MCF 10A (cell line): ENCODE measurements around the gene PKP4. TPM values are rescaled to one million over a fixed set of nuclear protein-coding genes. Genes with fewer than 3 reads are reported as not detected.

Source experiments
- BruUV-seq: library from RNA; stranded (reverse); fragments of 400-500 nt; replicated peaks from 2 replicates; lab custom pipeline; 2021; lab: Mats Ljungman, UMichigan
- CTCF ChIA-PET: fragments of 300-600 bp; sonication (Branson Sonifier 250); formaldehyde crosslinking; extraction: SDS; loops from one replicate; lab custom pipeline; 2021; ENCODE audit warnings: antibody characterized with exemption, inconsistent platforms; lab: Yijun Ruan, JAX
- POLR2A ChIA-PET: fragments of 300-600, 350-650 bp; sonication (Branson Sonifier 250); formaldehyde crosslinking; extraction: SDS; loops from one replicate; lab custom pipeline; 2020; ENCODE audit warnings: antibody characterized with exemption, inconsistent platforms; lab: Yijun Ruan, JAX
- DNase-seq: peaks from one replicate; pipeline ENCODE4 v3.0.0-alpha.2; 2018; ENCODE audit not compliant: unreplicated experiment
- H3K27ac Mint-ChIP-seq: one replicate; pipeline ENCODE4 v1.8.0; 2022; ENCODE audit warnings: mild to moderate bottlenecking, low read depth, mixed read lengths; ENCODE audit not compliant: unreplicated experiment
- H3K27me3 Mint-ChIP-seq: one replicate; pipeline ENCODE4 v1.8.0; 2022; ENCODE audit warnings: mixed read lengths; ENCODE audit not compliant: insufficient read depth, unreplicated experiment
- H3K36me3 Mint-ChIP-seq: one replicate; pipeline ENCODE4 v1.8.0; 2022; ENCODE audit warnings: mild to moderate bottlenecking, moderate library complexity, mixed read lengths; ENCODE audit not compliant: insufficient read depth, unreplicated experiment
- H3K4me1 Mint-ChIP-seq: one replicate; pipeline ENCODE4 v1.8.0; 2022; ENCODE audit warnings: mixed read lengths; ENCODE audit not compliant: insufficient read depth, unreplicated experiment
- H3K4me3 Mint-ChIP-seq: one replicate; pipeline ENCODE4 v1.8.0; 2022; ENCODE audit warnings: mild to moderate bottlenecking, moderate library complexity, mixed read lengths; ENCODE audit not compliant: unreplicated experiment
- H3K9me3 Mint-ChIP-seq: one replicate; pipeline ENCODE4 v1.8.0; 2022; ENCODE audit warnings: mixed read lengths; ENCODE audit not compliant: unreplicated experiment
- intact Hi-C: fragments of 100-400 bp; cut with micrococcal nuclease; formaldehyde crosslinking; loops from 2 replicates; pipeline ENCODE4 v1.14.1; 2022
- total RNA-seq: library from RNA; stranded (reverse); gene quantifications from 2 replicates; pipeline ENCODE4 v1.2.3, GENCODE V29; 2022
- TF ChIP-seq, protein P1 (sequence below): fragments of 200-600 bp; IDR thresholded peaks from one replicate; pipeline ENCODE4 v1.8.0; 2022; ENCODE audit warnings: antibody characterized with exemption, mild to moderate bottlenecking; ENCODE audit not compliant: unreplicated experiment

PKP4 gene
- total RNA-seq, 1 experiment from 2014 or later, result 63.7 TPM

DNA sequence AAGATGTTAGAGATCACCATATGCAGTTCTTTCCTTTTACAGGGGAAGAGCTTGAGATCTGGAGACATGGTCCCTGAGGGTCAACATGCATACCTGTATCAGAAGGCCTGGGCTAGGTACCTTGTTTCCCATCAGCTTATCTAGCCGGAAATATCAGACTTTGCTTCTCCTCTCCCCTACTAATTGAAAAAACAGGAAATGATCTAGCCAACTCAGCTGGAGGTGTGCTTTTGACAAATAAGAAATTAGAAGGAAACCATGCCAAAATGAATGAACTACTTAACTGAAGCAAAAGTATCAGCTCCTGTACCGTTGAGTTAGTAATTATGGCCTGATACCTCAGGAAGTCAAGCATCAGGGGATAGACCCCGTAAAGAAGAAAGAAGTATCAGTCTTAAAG is 20.4 kb downstream of the PKP4 start:
- ChIA-PET POLR2A (interaction anchor here (0.8 to 0.9 kb wide), 3 partner anchors 9 to 17 kb away, joined by 3 to 4 read pairs (median 4); no protein-coding TSS in a partner anchor), CTCF (interaction anchor here (1.0 to 2.6 kb wide), 3 partner anchors 8 to 17 kb away, joined by 3 to 15 read pairs (median 6); no protein-coding TSS in a partner anchor)
- peaks cover 8% of the 10 kb centered on the region for H3K36me3 Mint-ChIP-seq
- no peak for DNase-seq
- H3K27me3 Mint-ChIP-seq, result no peaks in the 10 kb centered on the region
- no peak overlapping the region for H3K4me3 Mint-ChIP-seq
- peaks cover 7% of the 10 kb centered on the region for H3K9me3 Mint-ChIP-seq
- TF ChIP-seq, protein P1, sequence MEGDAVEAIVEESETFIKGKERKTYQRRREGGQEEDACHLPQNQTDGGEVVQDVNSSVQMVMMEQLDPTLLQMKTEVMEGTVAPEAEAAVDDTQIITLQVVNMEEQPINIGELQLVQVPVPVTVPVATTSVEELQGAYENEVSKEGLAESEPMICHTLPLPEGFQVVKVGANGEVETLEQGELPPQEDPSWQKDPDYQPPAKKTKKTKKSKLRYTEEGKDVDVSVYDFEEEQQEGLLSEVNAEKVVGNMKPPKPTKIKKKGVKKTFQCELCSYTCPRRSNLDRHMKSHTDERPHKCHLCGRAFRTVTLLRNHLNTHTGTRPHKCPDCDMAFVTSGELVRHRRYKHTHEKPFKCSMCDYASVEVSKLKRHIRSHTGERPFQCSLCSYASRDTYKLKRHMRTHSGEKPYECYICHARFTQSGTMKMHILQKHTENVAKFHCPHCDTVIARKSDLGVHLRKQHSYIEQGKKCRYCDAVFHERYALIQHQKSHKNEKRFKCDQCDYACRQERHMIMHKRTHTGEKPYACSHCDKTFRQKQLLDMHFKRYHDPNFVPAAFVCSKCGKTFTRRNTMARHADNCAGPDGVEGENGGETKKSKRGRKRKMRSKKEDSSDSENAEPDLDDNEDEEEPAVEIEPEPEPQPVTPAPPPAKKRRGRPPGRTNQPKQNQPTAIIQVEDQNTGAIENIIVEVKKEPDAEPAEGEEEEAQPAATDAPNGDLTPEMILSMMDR, result no peak
- intact Hi-C loops, result no loop called here
- H3K27ac Mint-ChIP-seq, result peak overlapping the region; percentile 61
- peaks cover 3% of the 10 kb centered on the region for H3K4me1 Mint-ChIP-seq
- BruUV-seq, result no TSS peak

DNA sequence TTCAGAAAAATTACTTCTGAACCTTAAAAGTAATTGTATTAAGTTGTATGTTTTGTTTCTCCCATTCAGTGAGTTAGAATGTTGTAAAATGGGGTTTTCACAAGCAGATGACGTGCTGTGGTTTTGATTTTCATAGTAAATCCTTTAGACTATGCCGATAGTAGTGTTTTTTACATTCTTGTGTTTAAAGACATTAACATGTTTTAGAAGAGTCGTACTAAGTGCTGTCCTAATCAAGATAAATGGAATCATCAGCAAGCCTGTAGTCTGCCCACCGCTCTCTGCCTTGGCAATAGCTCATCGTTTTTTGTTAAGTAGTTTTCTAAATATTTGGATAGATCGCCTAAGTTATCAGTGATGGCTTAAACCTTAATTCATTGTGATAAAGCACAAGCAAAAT is 21.5 kb downstream of the PKP4 start:
- no peak for DNase-seq
- ChIA-PET POLR2A (interaction anchor here (0.7 to 2.4 kb wide), 4 partner anchors 9 to 40 kb away, joined by 4 to 12 read pairs (median 4); no protein-coding TSS in a partner anchor), CTCF (interaction anchor here (0.6 to 2.6 kb wide), 8 partner anchors 11 to 1614 kb away, joined by 3 to 15 read pairs (median 3); no protein-coding TSS in a partner anchor)
- H3K4me1 Mint-ChIP-seq, result peaks cover 14% of the 10 kb centered on the region
- intact Hi-C loops, result no loop called here
- H3K36me3 Mint-ChIP-seq, result peaks cover 11% of the 10 kb centered on the region
- TF ChIP-seq, protein P1, result no peak
- no peaks in the 10 kb centered on the region for H3K27me3 Mint-ChIP-seq
- peaks cover 7% of the 10 kb centered on the region for H3K9me3 Mint-ChIP-seq
- BruUV-seq, result no TSS peak
- no peak overlapping the region for H3K4me3 Mint-ChIP-seq
- H3K27ac Mint-ChIP-seq, result peak overlapping the region; percentile 61

DNA sequence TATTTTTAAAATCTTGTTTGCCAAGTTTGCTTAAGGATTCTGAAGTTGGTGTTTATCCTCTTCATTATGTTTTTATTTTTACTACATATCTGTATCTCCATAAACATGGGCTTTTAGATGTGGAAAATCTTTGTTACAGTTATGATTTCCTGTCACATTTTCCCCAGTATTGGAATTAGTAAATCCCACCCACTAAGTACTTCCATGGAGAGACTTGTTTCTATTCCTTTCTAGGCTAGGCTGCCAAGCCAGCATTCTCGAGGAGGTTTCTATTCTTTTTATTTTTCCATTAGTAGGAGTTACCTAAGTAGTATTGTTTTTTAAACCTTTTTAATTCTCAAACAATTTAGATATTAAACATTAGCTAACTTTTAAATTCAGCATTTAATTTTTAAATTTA is 22.1 kb downstream of the PKP4 start:
- TF ChIP-seq, protein P1, result no peak

DNA sequence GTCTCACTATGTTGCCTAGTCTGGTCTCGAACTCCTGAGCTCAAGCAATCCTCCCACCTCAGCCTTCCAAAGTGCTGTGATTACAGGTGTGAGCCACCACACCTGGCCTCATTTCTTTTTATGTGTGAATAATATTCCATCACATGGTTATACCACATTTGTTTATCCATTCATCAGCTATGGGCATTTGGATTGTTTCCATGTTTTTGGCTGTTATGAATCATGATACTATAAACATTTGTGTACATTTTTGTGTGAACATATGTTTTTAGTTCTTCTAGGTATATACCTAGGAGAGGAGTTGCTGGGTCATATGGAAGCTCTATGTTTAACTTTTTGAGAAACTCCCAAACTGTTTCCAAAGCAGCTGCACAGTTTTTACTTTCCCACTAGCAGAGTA is 24.4 kb downstream of the PKP4 start:
- POLR2A ChIA-PET, result no interaction called here
- intact Hi-C loops, result no loop called here
- H3K4me1 Mint-ChIP-seq, result peaks cover 17% of the 10 kb centered on the region

More for the DNA sequence above, 22.1 kb downstream of the PKP4 start:
- Mint-ChIP-seq H3K36me3 (peaks cover 11% of the 10 kb centered on the region), H3K4me3 (no peak overlapping the region), H3K27ac (no peak overlapping the region), H3K4me1 (peaks cover 17% of the 10 kb centered on the region), H3K9me3 (peaks cover 7% of the 10 kb centered on the region), H3K27me3 (no peaks in the 10 kb centered on the region)
- DNase-seq, result no peak
- intact Hi-C loops, result no loop called here
- ChIA-PET POLR2A (interaction anchor here (0.6 to 2.4 kb wide), 3 partner anchors 9 to 1149 kb away, joined by 3 to 12 read pairs (median 4); no protein-coding TSS in a partner anchor), CTCF (interaction anchor here (0.6 to 2.6 kb wide), 3 partner anchors 10 to 266 kb away, joined by 3 to 15 read pairs (median 5); no protein-coding TSS in a partner anchor)
- BruUV-seq, result no TSS peak

More for the DNA sequence above, 24.4 kb downstream of the PKP4 start:
- peaks cover 11% of the 10 kb centered on the region for H3K36me3 Mint-ChIP-seq
- TF ChIP-seq, protein P1, result no peak
- no peak for DNase-seq
- CTCF ChIA-PET, result interaction anchor here (0.8 to 2.0 kb wide), 2 partner anchors 23 to 401 kb away, joined by 3 to 6 read pairs; no protein-coding TSS in a partner anchor
- no peak overlapping the region for H3K4me3 Mint-ChIP-seq
- no peaks in the 10 kb centered on the region for H3K27me3 Mint-ChIP-seq
- H3K9me3 Mint-ChIP-seq, result peaks cover 7% of the 10 kb centered on the region
- H3K27ac Mint-ChIP-seq, result no peak overlapping the region
- BruUV-seq, result no TSS peak
